Measurements from ENCODE around the gene MEIOSIN. TPM values are rescaled to one million over a fixed set of nuclear protein-coding genes. Genes with fewer than 3 reads are reported as not detected.

The MEIOSIN gene
- total and polyA plus RNA-seq, 2 of the 13 experiments (the other 11 are each of a cell fraction or from before 2014, with no cell fraction given): not detected

GRCh38 chr19:45717131-45717982 lies 15.9 kb upstream of the MEIOSIN start (continued):
- no peak for TF ChIP-seq ZNF251 (CRISPR knock-in tag; IDR thresholded peaks at IDR 0.05)

DNA sequence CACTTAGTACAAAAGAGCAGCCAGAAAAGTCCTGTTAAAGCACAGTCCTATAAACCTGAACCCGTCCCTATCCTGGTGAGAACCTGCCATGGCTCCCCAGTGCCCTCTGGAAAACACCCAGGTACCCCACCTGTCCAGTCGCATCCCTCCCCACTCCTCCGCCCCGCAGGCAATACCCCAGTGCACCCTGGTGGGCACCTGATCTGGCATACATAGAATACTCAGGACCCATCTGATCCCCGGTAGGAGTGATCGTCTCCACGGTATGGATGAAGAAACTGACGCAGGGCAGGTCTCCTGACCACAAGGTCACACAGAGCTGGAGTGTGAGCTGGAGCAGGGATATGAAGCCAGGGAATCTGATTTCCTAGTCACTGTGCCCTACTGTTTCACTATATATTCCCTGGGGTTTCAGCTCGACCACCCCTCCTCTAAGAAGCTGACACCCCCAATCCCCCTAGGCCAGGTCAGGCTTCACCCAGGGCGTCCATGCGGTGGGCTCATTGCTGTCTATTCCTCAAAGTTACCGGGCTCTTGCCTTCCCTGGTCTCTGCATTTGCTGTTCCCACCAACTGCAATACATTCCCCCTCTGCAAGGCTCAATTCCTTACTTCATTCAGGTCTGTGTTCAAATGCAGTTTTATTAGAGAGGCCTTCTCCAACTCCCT lies 15.1 kb upstream of the MEIOSIN start:
- intact Hi-C loops (cut with micrococcal nuclease; ENCODE audit: unreplicated experiment): loop anchor here (1.0 kb wide), 1 partner anchor 25 kb away; no protein-coding TSS in a partner anchor
- H2AFZ ChIP-seq (ENCODE audit: low read length): no peak overlapping the region
- in situ Hi-C loops (cut with HindIII; ENCODE audit: extremely low pct_ligation_motif_present, low pct_unique_long_range_greater_than_20kb): no loop called here
- TF ChIP-seq PHF21A (CRISPR knock-in tag; IDR thresholded peaks at IDR 0.05) (no peak), NFKBIZ (CRISPR knock-in tag; IDR thresholded peaks at IDR 0.05) (no peak), RBFOX2 (IDR thresholded peaks at IDR 0.05; ENCODE audit: low read depth, low read length) (0 out of 2 replicates have a peak, but pooled peaks have one; percentile 30), ZNF225 (CRISPR knock-in tag; IDR thresholded peaks at IDR 0.05) (0 out of 2 replicates have a peak, but pooled peaks have one; percentile 49), ISL2 (CRISPR knock-in tag; IDR thresholded peaks at IDR 0.05) (no peak), DPF2 (CRISPR knock-in tag; IDR thresholded peaks at IDR 0.05; ENCODE audit: borderline replicate concordance, low read depth) (0 out of 2 replicates have a peak, but pooled peaks have one; percentile 23), HHEX (CRISPR knock-in tag; IDR thresholded peaks at IDR 0.05) (0 out of 2 replicates have a peak, but pooled peaks have one; percentile 10), ZNF343 (CRISPR knock-in tag; IDR thresholded peaks at IDR 0.05) (no peak), POLR2AphosphoS5 (IDR thresholded peaks at IDR 0.05; ENCODE audit: low read depth, low read length) (peak; percentile 34; the same call in 1 of the 2 replicates)
- TF ChIP-seq, protein P1, sequence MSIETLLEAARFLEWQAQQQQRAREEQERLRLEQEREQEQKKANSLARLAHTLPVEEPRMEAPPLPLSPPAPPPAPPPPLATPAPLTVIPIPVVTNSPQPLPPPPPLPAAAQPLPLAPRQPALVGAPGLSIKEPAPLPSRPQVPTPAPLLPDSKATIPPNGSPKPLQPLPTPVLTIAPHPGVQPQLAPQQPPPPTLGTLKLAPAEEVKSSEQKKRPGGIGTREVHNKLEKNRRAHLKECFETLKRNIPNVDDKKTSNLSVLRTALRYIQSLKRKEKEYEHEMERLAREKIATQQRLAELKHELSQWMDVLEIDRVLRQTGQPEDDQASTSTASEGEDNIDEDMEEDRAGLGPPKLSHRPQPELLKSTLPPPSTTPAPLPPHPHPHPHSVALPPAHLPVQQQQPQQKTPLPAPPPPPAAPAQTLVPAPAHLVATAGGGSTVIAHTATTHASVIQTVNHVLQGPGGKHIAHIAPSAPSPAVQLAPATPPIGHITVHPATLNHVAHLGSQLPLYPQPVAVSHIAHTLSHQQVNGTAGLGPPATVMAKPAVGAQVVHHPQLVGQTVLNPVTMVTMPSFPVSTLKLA (IDR thresholded peaks at IDR 0.05): no peak
- TF ChIP-seq, protein P2, sequence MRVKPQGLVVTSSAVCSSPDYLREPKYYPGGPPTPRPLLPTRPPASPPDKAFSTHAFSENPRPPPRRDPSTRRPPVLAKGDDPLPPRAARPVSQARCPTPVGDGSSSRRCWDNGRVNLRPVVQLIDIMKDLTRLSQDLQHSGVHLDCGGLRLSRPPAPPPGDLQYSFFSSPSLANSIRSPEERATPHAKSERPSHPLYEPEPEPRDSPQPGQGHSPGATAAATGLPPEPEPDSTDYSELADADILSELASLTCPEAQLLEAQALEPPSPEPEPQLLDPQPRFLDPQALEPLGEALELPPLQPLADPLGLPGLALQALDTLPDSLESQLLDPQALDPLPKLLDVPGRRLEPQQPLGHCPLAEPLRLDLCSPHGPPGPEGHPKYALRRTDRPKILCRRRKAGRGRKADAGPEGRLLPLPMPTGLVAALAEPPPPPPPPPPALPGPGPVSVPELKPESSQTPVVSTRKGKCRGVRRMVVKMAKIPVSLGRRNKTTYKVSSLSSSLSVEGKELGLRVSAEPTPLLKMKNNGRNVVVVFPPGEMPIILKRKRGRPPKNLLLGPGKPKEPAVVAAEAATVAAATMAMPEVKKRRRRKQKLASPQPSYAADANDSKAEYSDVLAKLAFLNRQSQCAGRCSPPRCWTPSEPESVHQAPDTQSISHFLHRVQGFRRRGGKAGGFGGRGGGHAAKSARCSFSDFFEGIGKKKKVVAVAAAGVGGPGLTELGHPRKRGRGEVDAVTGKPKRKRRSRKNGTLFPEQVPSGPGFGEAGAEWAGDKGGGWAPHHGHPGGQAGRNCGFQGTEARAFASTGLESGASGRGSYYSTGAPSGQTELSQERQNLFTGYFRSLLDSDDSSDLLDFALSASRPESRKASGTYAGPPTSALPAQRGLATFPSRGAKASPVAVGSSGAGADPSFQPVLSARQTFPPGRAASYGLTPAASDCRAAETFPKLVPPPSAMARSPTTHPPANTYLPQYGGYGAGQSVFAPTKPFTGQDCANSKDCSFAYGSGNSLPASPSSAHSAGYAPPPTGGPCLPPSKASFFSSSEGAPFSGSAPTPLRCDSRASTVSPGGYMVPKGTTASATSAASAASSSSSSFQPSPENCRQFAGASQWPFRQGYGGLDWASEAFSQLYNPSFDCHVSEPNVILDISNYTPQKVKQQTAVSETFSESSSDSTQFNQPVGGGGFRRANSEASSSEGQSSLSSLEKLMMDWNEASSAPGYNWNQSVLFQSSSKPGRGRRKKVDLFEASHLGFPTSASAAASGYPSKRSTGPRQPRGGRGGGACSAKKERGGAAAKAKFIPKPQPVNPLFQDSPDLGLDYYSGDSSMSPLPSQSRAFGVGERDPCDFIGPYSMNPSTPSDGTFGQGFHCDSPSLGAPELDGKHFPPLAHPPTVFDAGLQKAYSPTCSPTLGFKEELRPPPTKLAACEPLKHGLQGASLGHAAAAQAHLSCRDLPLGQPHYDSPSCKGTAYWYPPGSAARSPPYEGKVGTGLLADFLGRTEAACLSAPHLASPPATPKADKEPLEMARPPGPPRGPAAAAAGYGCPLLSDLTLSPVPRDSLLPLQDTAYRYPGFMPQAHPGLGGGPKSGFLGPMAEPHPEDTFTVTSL (CRISPR knock-in tag; IDR thresholded peaks at IDR 0.05; ENCODE audit: borderline replicate concordance): peak; percentile 15; the same call in 1 of the 2 replicates

More for the DNA sequence above, 15.1 kb upstream of the MEIOSIN start:
- Histone ChIP-seq H3K27me3 (ENCODE audit: control insufficient read depth in 1 of 2, insufficient read depth in 2 of 2, low read length in 2 of 2) (no peaks in the 10 kb centered on the region; a peak in 1 of 5 replicates), H3K27ac (ENCODE audit: extremely low read length, insufficient read depth, low read length) (peak overlapping the region; percentile 91), H3K9ac (ENCODE audit: insufficient read depth, low read depth, low read length) (peak overlapping the region; percentile 92), H3K4me1 (ENCODE audit: insufficient read depth, low read length) (peaks cover 71% of the 10 kb centered on the region), H4K20me1 (ENCODE audit: insufficient read depth, low read length) (no peaks in the 10 kb centered on the region), H3K9me3 (ENCODE audit: low read length) (no peaks in the 10 kb centered on the region), H3K4me2 (ENCODE audit: low read depth, low read length) (peak overlapping the region; percentile 92), H3K79me2 (ENCODE audit: insufficient read depth, low read length) (peaks cover 41% of the 10 kb centered on the region), H3K36me3 (replicated peaks in 1 of 2; ENCODE audit: control insufficient read depth in 1 of 2, insufficient read depth in 2 of 2, low read length in 2 of 2) (peaks cover 1 to 8% of the 10 kb centered on the region in 2 experiments; a peak in 2 of 5 replicates), H3K4me3 (replicated peaks in 1 of 3; ENCODE audit: insufficient read depth in 1 of 3, low read depth in 2 of 3, low read length in 3 of 3) (peak overlapping the region; percentile 59 to 78 (median 60))
- WGBS (ENCODE audit: low lambda C conversion rate): 41% methylated on average over 8 of the region's 12 CpGs
- ChIA-PET CTCF (ENCODE audit: low intra/inter-chr PET ratio, low total read pairs) (no interaction called here), POLR2A (interaction anchor here (0.7 to 4.7 kb wide), 11 partner anchors 11 to 164 kb away, joined by 3 to 94 read pairs (median 8); partner anchors contain the start of genes EML2, FBXO46, FOXA3 and OPA3)
- ATAC-seq (peak; percentile 22), DNase-seq (ENCODE audit: low spot score) (no peak), FAIRE-seq (no peak)
- BruUV-seq (replicated peaks): TSS peak; percentile 99

All from HepG2 (cell line).